ENCODE measurements around the gene SYTL4.

The SYTL4 gene

GRCh38 chrX:100673397-100673953, 58.4 kb downstream of the SYTL4 start:
- H3K4me3 ChIP-seq (ENCODE audit: low read depth, low read length): no peak overlapping the region
- no peaks in the 10 kb centered on the region for H3K27me3 ChIP-seq (ENCODE audit: control insufficient read depth, insufficient read depth, low read length)
- H2AFZ ChIP-seq: no peak overlapping the region
- no peaks in the 10 kb centered on the region for H3K36me3 ChIP-seq (ENCODE audit: control insufficient read depth, insufficient read depth, low read length)
- TF ChIP-seq CTCF (IDR thresholded peaks at IDR 0.05): no peak
- no peak overlapping the region for H3K9ac ChIP-seq
- H3K27ac ChIP-seq: no peak overlapping the region
- H3K9me3 ChIP-seq (ENCODE audit: control insufficient read depth, low read length): no peaks in the 10 kb centered on the region
- H3K4me1 ChIP-seq: no peaks in the 10 kb centered on the region
- no peaks in the 10 kb centered on the region for H3K79me2 ChIP-seq
- H3K4me2 ChIP-seq (ENCODE audit: low read length): no peak overlapping the region

GRCh38 chrX:100672966-100673365, 59.0 kb downstream of the SYTL4 start:
- Histone ChIP-seq H3K4me2 (ENCODE audit: low read length) (no peak overlapping the region), H3K9me3 (ENCODE audit: control insufficient read depth, low read length) (no peaks in the 10 kb centered on the region), H3K27ac (no peak overlapping the region), H3K4me3 (ENCODE audit: low read depth, low read length) (no peak overlapping the region), H3K9ac (no peak overlapping the region), H3K79me2 (no peaks in the 10 kb centered on the region), H2AFZ (no peak overlapping the region), H3K36me3 (ENCODE audit: control insufficient read depth, insufficient read depth, low read length) (no peaks in the 10 kb centered on the region), H3K27me3 (ENCODE audit: control insufficient read depth, insufficient read depth, low read length) (no peaks in the 10 kb centered on the region), H3K4me1 (no peaks in the 10 kb centered on the region)
- TF ChIP-seq CTCF (IDR thresholded peaks at IDR 0.05): no peak

- no peak overlapping the region for H3K4me2 ChIP-seq (ENCODE audit: low read length)
- no peaks in the 10 kb centered on the region for H3K36me3 ChIP-seq (ENCODE audit: control insufficient read depth, insufficient read depth, low read length)
- H3K27ac ChIP-seq: no peak overlapping the region
- H2AFZ ChIP-seq: no peak overlapping the region
- no peak overlapping the region for H3K9ac ChIP-seq
- no peaks in the 10 kb centered on the region for H3K9me3 ChIP-seq (ENCODE audit: control insufficient read depth, low read length)
- H3K4me3 ChIP-seq (ENCODE audit: low read depth, low read length): no peak overlapping the region
- no peaks in the 10 kb centered on the region for H3K27me3 ChIP-seq (ENCODE audit: control insufficient read depth, insufficient read depth, low read length)
- TF ChIP-seq CTCF (IDR thresholded peaks at IDR 0.05): no peak
- H3K4me1 ChIP-seq: no peaks in the 10 kb centered on the region
- H3K79me2 ChIP-seq: no peaks in the 10 kb centered on the region
Measured at GRCh38 chrX:100663642-100664041, 68.3 kb downstream of the SYTL4 start.

GRCh38 chrX:100662796-100663195, 69.1 kb downstream of the SYTL4 start:
- Histone ChIP-seq H3K4me3 (ENCODE audit: low read depth, low read length) (no peak overlapping the region), H3K27me3 (ENCODE audit: control insufficient read depth, insufficient read depth, low read length) (no peaks in the 10 kb centered on the region), H3K36me3 (ENCODE audit: control insufficient read depth, insufficient read depth, low read length) (no peaks in the 10 kb centered on the region), H3K27ac (no peak overlapping the region), H3K9me3 (ENCODE audit: control insufficient read depth, low read length) (no peaks in the 10 kb centered on the region), H3K4me2 (ENCODE audit: low read length) (no peak overlapping the region), H3K4me1 (no peaks in the 10 kb centered on the region), H3K79me2 (no peaks in the 10 kb centered on the region), H2AFZ (no peak overlapping the region), H3K9ac (no peak overlapping the region)
- TF ChIP-seq CTCF (IDR thresholded peaks at IDR 0.05): no peak

GRCh38 chrX:100662170-100662569, 69.8 kb downstream of the SYTL4 start:
- no peak for TF ChIP-seq CTCF (IDR thresholded peaks at IDR 0.05)
- Histone ChIP-seq H3K9me3 (ENCODE audit: control insufficient read depth, low read length) (no peaks in the 10 kb centered on the region), H3K4me1 (no peaks in the 10 kb centered on the region), H3K4me3 (ENCODE audit: low read depth, low read length) (no peak overlapping the region), H3K36me3 (ENCODE audit: control insufficient read depth, insufficient read depth, low read length) (no peaks in the 10 kb centered on the region), H3K9ac (no peak overlapping the region), H3K4me2 (ENCODE audit: low read length) (no peak overlapping the region), H3K27ac (no peak overlapping the region), H3K79me2 (no peaks in the 10 kb centered on the region), H2AFZ (no peak overlapping the region), H3K27me3 (ENCODE audit: control insufficient read depth, insufficient read depth, low read length) (no peaks in the 10 kb centered on the region)
